Kidney (tissue), 14 donors: ENCODE data around the gene GDPD4. TPM values are rescaled to one million over a fixed set of nuclear protein-coding genes. Genes with fewer than 3 reads are reported as not detected.

Experiments
- DNase-seq, 5 donors: peaks; one replicate each; pipeline ENCODE4 v3.0.0-alpha.2; 2013 to 2020
- FAIRE-seq: peaks from 2 replicates; lab custom pipeline; 2012; peaks lifted over from hg19 to GRCh38; lab: Jason Lieb, UNC
- H3K27ac ChIP-seq, 2 donors: one replicate each; pipeline ENCODE4 v1.7.0; 2013; ENCODE audit warnings: low read depth in 2 of 2, low read length in 2 of 2, inconsistent platforms in 1 of 2
- H3K27me3 ChIP-seq: one replicate; pipeline ENCODE4 v1.7.1; 2013; ENCODE audit warnings: low read length, inconsistent platforms; ENCODE audit not compliant: control insufficient read depth, insufficient read depth
- H3K36me3 ChIP-seq, 3 donors: one replicate each; pipeline versions ENCODE4 v1.7.0 to v1.7.1; 2013; ENCODE audit warnings: low read length in 3 of 3, control low read depth in 1 of 3, inconsistent platforms in 1 of 3; ENCODE audit not compliant: insufficient read depth in 3 of 3, control insufficient read depth in 2 of 3
- H3K4me1 ChIP-seq, 3 donors: one replicate each; pipeline versions ENCODE4 v1.7.0 to v1.7.1; 2013; ENCODE audit warnings: low read length in 3 of 3, inconsistent platforms in 1 of 3, low read depth in 1 of 3; ENCODE audit not compliant: control insufficient read depth in 2 of 3, insufficient read depth in 2 of 3
- H3K4me3 ChIP-seq, 3 donors: one replicate each; pipeline versions ENCODE4 v1.7.0 to v1.8.1; 2013; ENCODE audit warnings: low read length in 3 of 3, control low read depth in 1 of 3, inconsistent platforms in 1 of 3
- H3K9ac ChIP-seq, 3 donors: one replicate each; pipeline versions ENCODE4 v1.7.0 to v1.7.1; 2013; ENCODE audit warnings: low read length in 3 of 3, control low read depth in 1 of 3, inconsistent platforms in 1 of 3
- H3K9me3 ChIP-seq, 3 donors: one replicate each; pipeline versions ENCODE4 v1.7.0 to v1.7.1; 2013; ENCODE audit warnings: low read length in 3 of 3, control low read depth in 1 of 3, inconsistent platforms in 1 of 3; ENCODE audit not compliant: control insufficient read depth in 2 of 3, insufficient read depth in 1 of 3
- intact Hi-C: fragments of 100-400 bp; cut with DNase I; formaldehyde crosslinking; loops from one replicate; pipeline ENCODE4 v1.11.1; 2022
- polyA plus RNA-seq: library from polyadenylated mRNA; stranded (reverse); fragments of 350-450 nt; fragmentation: Illumina TruSeq; extraction: RNeasy Lipid Tissue Mini Kit (QIAGEN cat#74804); gene quantifications from one replicate; pipeline ENCODE4 v1.2.3, GENCODE V29; 2014; ENCODE audit warnings: low read depth, low replicate concordance; ENCODE audit not compliant: insufficient read depth
- total RNA-seq: library from RNA; stranded (reverse); fragmentation: NEBNext Ultra II Directional; extraction: Animal tissue kit (Norgen Biotek cat#: 25700); gene quantifications from one replicate; pipeline ENCODE4 v1.2.1, GENCODE V29; 2021
- TF ChIP-seq, protein P1 (sequence below): IDR thresholded peaks from 3 replicates; pipeline ENCODE4 v1.5.1; 2012; ENCODE audit warnings: mild to moderate bottlenecking, moderate library complexity, borderline replicate concordance; ENCODE audit not compliant: insufficient read depth; ENCODE audit errors: extremely low read depth
- donor health status: control.
- donor health status: control.
- donor health status: control.
- donor health status: control.
- donor health status: control.
- donor health status: DM: yes; HTN: yes; CAD: no.
- donor health status: Normal renal cell carcinoma (clear cell type).

GDPD4 gene
- total and polyA plus RNA-seq, 2 donors from 2014 or later, result not detected

DNA sequence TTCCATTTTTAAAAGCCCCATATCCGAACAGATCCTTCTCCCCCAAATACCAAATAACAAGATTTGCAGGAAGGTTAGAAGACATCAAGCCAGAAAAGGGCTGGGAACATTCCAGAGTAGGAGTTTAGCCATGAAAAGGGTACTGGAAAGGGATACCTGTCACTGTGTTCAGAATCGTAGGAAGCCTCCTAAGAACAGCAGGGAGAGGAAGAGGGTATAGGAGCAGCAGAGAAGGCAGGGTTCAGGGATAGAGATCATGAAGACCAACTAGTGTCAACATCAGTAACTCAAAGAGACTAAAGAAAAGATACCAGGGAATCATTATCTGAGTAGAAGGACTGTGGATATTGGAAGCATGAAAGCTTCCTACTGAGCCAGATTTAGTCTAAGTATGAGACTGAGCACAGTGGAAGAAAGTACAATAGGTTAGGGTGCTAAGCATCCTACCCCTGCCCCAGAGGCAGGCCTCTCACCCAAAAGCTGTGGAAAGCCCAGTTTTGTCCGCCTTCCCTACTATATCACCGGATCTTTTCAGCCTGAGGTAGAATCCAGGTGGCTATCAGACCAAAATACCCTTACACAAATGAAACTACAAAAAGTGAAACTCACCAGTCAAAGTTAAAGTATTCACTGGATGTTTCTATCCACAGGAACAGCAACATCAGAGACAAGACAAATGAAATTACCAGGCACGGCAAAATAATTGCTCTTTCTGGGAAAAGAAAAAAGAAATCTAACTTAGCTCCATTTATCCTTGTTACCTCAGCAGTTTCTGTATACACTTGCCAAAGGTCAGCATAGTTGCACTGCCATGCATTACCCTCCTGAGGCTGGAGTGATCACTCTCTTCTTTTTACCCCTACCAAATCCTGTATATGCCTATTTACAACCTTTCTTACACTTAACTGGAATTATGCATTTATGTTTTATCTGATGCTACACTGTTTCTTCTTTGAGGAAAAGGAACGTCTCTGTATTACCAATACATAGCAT is 16.7 kb downstream of the GDPD4 start:
- FAIRE-seq (no peak), DNase-seq (no peak)
- no peak overlapping the region for H3K27ac ChIP-seq
- intact Hi-C loops, result no loop called here
- no peaks in the 10 kb centered on the region for H3K36me3 ChIP-seq
- H3K4me1 ChIP-seq, result no peaks in the 10 kb centered on the region
- no peaks in the 10 kb centered on the region for H3K27me3 ChIP-seq
- H3K9me3 ChIP-seq, result no peaks in the 10 kb centered on the region
- TF ChIP-seq, protein P1, sequence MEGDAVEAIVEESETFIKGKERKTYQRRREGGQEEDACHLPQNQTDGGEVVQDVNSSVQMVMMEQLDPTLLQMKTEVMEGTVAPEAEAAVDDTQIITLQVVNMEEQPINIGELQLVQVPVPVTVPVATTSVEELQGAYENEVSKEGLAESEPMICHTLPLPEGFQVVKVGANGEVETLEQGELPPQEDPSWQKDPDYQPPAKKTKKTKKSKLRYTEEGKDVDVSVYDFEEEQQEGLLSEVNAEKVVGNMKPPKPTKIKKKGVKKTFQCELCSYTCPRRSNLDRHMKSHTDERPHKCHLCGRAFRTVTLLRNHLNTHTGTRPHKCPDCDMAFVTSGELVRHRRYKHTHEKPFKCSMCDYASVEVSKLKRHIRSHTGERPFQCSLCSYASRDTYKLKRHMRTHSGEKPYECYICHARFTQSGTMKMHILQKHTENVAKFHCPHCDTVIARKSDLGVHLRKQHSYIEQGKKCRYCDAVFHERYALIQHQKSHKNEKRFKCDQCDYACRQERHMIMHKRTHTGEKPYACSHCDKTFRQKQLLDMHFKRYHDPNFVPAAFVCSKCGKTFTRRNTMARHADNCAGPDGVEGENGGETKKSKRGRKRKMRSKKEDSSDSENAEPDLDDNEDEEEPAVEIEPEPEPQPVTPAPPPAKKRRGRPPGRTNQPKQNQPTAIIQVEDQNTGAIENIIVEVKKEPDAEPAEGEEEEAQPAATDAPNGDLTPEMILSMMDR, result no peak
- H3K4me3 ChIP-seq, result no peak overlapping the region
- H3K9ac ChIP-seq, result no peak overlapping the region

DNA sequence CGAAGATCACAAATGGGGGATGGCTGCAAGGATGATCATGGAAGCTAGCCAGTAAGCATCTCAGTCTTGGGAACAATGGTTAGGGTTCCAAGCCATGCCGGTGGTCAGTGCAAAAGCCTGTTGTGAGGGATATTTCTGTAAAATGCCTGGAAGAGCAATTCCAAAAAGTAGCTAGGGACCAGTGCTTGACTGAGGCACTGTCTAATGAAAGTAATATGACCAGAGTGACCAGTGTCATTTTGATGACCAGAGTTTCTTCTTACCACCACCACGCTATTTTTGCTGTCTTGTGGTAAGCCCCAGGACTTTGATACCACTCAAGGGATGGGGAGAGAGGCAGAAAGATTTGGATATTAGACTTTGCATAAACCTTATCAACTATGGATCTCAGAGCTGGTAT is 18.4 kb downstream of the GDPD4 start:
- DNase-seq, result no peak
- FAIRE-seq, result no peak
- H3K9me3 ChIP-seq, result no peaks in the 10 kb centered on the region
- no peak overlapping the region for H3K27ac ChIP-seq
- no peaks in the 10 kb centered on the region for H3K27me3 ChIP-seq
- H3K4me1 ChIP-seq, result no peaks in the 10 kb centered on the region
- TF ChIP-seq, protein P1, result no peak
- no peaks in the 10 kb centered on the region for H3K36me3 ChIP-seq
- intact Hi-C loops, result no loop called here
- H3K9ac ChIP-seq, result no peak overlapping the region
- no peak overlapping the region for H3K4me3 ChIP-seq

DNA sequence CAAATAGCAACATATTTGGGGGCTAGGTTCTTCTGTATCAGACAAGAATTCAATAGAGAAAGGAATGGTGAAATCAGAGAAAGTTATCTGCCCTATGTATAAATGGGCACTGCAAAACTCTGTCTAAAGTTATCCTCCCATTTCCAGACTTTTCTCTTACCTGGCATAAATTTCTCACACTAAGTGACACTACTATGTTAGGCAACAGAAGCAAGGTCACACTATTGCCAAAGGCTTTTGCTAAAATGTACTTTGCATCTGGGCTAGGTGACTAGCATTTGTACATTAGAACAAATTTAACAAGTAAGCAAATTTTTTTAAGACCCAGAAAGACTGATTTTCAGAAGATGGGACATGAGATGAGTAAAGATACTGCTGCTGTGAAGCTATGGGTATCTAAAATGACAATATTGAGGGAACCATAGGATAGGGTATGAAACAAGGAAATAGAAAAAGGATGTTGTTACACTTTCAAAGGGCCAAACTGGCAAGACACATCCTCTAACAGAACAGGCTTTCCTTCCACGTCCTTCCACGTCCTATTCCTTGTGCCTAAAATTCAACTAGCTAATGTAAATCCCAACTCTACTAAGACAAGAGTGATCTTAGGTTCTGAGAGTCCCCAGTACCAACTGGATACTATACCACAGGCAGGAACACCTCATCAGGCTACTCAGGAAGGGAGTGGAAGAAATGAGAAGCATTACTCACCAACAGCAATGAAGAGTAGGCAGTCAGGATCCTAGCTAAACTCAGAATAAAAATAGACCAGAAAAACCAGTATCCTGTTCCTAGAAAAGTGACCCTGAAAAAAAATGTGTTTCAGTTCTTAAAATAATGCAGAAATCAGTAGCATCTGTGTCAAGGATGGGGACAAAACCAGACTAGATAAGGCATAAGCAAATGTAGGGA is 22.6 kb downstream of the GDPD4 start:
- intact Hi-C loops, result no loop called here
- H3K27me3 ChIP-seq, result no peaks in the 10 kb centered on the region
- no peak for FAIRE-seq

More for the DNA sequence above, 22.6 kb downstream of the GDPD4 start:
- Histone ChIP-seq H3K36me3 (no peaks in the 10 kb centered on the region), H3K27ac (no peak overlapping the region), H3K9me3 (no peaks in the 10 kb centered on the region), H3K9ac (no peak overlapping the region), H3K4me3 (no peak overlapping the region), H3K4me1 (no peaks in the 10 kb centered on the region)
- TF ChIP-seq, protein P1, result no peak
- no peak for DNase-seq
